Inflammatory macrophage treated with lipopolysaccharide for 1 hour (primary cell): ENCODE measurements around the gene SLC6A16.
"Not testable (repeated sequence)": the region's sequence is repeated elsewhere in the genome, so short reads cannot be mapped to it uniquely, and the experiment has no call there.

Source experiments
- DNase-seq, 2 donors: peaks; one replicate each; pipeline ENCODE4 v3.0.0-alpha.2; 2020 to 2022

The SLC6A16 gene

DNA sequence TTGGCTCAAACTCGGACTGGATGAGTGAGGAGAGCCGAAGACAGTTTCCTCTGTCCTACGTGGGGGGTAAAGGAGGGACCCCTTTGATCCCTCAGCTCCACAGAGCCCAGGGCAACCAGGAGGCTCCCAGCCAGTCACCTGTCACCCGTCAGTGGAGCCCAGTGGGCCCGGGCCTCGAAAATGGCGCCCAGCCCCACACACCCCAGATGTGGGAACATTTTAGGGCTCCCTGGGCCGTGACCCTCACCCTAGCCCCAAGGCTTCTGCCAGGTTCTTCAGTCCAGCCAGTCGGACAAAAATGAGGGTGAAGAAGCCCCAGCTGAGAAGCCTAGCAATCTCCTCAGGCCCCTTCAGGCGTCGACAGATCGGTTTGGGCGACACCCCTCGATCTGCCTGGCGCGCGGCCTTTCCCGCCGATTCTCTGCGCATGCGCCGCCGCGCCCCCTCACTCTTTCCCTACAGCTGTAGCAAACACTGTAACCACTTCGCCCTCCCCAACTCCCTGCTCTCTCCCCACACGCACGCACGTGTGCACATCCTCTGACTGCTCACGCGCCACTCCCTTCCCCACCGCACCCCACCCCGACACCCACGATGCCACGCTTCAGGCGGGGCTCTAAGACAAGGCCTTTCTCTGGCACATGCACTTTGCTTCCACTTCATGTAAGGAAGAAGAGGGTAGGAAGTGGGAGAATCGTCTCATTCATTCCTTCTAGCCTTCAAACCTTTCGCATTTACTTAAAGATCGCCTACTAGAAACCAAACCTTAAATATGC is at the start of gene SLC6A16:
Gene SLC6A16, minus strand, starts transcription at position 391 of the 776 bp plus-strand sequence. CDS start 13,844 bp downstream, outside the sequence.
- no peak for DNase-seq

DNA sequence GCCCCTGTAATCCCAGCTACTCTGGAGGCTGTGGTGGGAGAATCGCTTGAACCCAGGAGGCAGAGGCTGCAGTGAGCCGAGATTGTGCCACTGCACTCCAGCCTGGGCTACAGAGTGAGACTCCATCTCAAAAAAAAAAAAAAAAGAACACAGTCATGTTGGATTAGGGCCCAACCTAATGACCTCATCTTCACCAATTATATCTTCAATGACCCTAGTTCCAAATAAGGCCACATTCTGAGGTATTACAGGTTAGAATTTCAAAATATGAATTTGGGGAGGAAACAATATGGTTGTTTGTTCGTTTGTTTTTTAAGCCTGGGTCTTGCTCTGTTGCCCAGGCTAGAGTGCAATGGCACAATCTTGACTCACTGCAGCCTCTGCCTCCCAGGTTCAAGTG is 48.2 kb upstream of the SLC6A16 start:
- not testable (repeated sequence) for DNase-seq

DNA sequence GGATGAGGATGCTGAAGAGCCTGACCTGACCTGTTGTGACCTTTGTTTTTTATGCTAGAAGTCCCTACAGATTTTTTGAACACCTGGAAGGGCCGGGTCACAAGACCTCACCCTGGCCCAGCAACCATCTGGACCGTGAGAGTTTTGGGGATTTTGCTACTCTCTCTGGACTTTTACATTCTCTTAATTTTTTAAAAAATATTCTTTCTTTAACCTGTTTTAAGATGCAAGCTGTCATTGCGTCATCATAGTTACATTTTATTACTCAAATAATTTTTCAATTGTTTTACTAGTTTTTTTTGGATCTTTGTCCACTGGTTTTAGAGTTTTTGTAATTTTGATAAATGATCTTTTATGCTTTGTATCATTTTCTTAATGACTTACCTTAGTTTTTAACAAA is 46.2 kb upstream of the SLC6A16 start:
- DNase-seq = no peak

DNA sequence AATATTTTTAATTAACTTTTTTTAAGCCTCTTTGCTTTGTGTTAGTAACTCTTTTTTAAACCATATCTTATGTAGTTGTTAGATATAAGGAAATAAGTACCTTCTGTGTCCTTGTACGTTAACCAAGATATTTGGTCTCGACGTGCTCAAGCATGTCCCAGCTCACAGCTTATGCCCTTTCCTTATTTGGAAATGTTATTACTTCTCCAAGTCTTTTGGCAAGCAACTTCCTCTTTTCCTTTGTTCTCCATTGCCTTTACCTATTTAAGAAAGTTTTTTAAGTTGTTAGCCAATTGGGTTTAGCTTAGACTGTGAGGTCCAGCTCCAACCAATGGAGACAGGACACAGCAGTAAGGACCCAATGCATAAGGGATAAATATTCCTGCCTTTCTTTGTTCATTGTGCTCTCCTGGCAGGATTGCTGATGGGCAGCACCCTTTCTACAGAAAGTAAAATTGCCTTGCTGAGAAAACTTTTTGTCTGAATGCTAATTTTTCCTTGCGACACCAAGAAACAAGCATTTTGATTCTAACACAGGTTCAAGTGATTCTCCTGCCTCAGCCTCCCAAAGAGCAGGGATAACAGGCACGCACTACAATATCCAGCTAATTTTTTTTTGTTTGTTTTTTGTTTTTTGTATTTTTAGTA is 43.8 kb upstream of the SLC6A16 start:
- DNase-seq = no peak

DNA sequence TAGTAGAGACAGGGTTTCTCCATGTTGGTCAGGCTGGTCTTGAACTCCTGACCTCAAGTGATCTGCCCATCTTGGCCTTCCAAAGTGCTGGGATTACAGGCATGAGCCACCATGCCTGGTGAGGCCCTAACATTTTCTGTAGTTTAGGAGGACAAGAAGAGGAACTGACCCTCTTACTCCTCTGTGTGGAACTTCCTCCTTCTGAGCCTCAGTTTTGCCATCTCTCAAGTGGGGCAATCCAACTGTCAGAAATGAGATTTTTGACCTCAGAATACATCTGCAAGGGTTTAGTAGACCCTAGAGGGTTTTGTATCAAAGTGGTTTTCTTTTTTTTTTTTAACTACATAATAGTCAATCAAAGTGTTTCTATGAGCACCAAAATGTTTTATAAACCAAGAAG is 41.1 kb upstream of the SLC6A16 start:
- DNase-seq = peak in 1 of 2 donors; percentile 17

DNA sequence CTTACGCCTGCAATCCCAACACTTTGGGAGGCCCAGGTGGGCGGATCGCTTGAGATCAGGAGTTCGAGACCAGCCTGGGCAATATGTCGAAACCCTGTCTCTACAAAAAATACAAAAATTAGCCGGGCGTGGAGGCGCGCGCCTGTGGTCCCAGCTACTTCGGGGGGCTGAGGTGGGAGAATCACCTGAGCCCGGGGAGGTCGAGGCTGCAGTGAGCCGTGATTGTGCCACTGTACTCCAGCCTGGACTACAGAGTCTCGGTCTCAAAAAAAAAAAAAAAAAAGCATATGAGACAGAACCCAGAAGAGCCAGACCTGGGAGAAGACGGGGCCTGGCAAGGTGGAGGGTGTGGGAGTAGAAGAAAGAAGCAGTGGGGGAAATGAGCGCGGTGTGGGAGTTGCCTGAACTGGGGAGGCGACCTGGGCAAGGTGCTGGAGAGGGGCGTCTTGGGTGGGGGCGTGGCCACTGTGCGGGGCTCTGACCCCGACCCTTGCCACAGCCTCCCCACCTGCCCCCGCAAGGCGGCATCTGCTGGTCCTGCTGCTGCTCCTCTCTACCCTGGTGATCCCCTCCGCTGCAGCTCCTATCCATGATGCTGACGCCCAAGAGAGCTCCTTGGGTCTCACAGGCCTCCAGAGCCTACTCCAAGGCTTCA is 39.2 kb upstream of the SLC6A16 start:
- no peak for DNase-seq

DNA sequence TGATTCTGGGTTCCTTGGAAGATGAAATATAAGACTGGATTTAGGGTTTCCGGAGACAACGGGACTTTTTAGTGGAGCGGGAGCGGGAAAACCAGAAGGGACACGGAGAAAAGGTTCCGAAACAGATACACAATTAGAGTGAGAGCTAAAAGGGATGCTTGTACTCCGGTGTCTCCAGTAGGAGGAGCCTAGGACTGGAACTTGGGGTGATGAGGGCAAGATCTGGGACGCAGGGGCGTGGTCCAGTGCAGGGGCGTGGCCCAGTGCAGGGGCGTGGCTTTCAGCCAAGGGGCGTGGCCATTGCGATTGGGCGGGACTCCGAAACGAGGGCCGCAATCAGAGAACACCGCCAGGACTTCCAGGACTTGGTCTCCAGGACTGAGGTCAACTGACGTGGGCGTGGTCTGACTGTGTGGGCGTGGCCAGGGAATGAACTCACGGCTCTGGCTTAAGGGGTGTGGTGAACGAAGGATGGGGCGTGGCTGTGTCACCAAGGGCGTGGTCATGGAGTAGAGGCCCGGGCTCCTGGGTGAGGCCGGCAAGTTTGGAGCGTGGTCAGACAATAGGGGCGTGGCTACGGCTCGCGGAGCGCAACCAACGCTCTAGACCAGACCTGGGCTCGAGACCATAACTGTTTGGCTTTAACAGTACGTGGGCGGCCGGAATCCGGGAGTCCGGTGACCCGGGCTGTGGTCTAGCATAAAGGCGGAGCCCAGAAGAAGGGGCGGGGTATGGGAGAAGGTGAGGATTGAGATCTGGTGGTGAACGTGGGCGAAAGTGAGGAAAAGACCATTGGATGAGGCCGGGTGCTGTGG is 38.5 kb upstream of the SLC6A16 start, which contains the start of gene DKKL1:
Gene DKKL1, plus strand, starts transcription at position 610 of the 815 bp plus-strand sequence. Its CDS starts 122 bp downstream, at position 732.
- DNase-seq = peak; percentile 99 to 100

DNA sequence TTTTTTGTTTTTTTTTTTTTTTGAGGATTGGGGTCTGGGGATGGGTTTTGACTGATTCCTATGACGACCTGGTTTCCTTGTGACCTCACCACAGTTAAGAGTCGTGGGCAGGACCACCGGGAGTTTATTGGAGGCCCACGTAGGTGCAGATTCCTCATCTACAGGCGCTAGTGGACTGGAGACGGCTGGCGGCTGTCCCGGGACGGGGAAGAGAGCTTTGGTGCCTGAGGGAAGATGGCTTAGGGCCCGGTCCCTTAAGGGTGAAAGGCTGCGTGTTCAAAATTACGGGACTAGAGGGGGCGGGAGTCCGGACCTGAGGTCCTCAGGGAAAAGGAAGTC is 37.9 kb upstream of the SLC6A16 start:
- no peak for DNase-seq

DNA sequence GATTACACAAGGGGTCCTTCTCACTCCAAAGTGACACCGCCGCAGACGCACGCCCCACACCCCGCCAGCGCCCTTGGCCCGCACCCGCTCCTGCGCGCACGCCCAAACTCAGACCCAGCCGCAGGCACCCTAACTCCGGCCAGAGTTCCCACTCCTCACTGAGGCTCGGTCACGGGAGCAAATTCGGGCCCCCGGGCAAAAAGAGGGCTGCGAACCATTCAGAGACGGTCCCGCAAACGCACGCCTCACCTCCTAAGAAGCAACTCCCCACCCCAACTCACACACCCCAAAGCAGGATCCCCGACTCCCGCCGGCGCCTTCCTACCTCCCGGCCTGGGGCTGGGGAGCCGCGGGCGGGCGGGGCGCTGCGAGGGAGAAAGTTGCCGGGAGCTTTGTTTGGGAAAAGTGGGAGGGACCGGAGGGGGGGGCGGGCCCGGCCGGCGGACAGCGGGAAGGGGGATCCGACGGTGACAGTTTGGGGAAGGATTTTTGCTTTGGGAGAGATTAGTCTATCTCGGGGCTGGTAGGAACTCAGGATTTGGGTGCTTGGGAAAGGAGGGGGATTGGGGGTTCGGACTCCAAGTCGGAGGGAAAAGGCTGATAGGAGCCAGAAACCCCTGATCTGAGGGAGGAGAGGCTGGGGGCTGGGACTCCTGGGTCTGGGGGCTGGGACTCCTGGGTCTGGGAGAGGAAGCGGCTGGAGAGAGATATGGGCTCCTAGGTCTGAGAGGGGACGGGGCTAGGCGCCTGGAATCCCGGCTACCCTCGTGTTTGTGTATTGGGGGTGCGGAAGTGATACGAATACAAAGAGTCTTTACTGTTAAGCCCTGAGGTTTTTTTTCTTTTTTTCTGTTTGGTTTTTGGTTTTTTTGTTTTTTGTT is 37.3 kb upstream of the SLC6A16 start, which contains the start of gene TEAD2:
Gene TEAD2, minus strand, starts transcription at position 369 of the 881 bp plus-strand sequence. CDS start 2,341 bp downstream, outside the sequence.
- DNase-seq = no peak

DNA sequence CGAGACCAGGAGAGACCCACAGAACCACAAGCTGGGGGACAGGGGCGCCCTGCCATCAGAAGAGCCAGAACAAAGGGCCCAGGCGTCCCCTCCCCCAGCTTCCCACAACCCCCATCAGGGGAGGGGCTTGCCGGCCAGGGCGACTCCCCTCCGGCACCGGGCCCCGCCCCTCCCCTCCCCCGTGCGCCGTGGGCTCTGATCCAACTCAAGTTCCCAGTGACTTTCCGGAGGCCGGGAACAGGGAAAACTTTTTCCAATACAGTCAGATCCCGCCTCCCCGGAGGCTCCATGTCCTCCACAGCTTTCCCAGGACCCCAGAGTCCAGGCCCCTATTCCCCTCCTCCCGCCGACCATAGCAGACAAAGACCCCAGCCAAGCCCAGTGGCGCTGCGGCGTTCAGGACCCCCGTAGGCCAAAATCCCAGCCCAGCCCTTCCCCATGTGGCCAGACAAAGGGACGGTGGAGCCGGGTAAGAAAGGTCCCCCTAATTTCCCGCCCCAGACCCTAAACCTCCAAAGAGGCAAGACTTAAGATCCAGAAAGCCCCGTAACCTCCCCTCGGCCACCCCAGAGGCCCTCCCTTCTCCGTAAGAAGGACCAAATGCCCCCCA is 36.6 kb upstream of the SLC6A16 start:
- DNase-seq = no peak

DNA sequence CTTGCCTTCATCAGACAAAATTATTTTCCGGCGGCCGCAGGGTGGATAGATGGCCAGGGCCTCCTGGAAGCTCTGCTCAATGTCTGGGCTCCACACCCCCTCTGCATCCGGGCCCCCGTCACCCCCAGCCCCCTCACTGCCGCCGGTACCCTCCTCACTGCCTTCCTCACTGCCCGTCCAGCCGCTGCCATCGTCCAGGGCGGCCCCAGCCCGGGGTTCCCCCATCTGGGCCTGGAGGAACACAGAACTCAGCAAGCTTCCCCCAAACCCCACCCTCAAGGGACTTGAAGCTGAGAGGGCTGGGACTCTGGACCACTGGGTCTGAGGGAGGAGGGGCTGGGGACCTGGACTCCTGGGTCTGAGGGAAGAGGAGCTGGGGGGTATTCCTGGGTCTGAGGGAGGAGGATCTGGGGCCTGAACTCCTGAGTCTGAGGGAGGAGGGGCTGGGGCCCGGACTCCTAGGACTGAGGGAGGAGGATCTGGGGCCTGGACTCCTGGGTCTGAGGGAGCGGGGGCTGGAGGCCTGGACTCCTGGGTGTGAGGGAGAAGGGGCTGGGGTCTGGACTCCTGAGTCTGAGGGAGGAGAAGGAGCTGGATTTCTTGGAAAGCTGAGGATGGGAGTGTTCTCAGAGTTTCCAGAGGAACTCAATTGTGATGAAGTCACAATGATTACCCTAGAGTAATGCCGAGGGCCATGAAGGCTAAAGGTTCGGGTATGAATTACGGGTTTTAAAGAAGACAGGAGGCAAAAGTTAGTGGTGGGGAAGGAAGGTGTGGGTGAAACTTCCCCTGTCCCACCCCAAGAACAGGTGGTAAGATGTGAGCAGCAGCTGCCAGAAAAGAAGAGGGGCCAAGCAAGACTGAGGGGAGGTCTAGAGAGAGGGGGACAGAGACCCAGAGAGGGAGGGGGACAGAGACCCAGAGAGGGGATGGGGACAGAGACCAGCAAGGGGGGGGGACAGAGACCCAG is 35.1 kb upstream of the SLC6A16 start:
- peak in 1 of 2 donors; percentile 31 for DNase-seq

DNA sequence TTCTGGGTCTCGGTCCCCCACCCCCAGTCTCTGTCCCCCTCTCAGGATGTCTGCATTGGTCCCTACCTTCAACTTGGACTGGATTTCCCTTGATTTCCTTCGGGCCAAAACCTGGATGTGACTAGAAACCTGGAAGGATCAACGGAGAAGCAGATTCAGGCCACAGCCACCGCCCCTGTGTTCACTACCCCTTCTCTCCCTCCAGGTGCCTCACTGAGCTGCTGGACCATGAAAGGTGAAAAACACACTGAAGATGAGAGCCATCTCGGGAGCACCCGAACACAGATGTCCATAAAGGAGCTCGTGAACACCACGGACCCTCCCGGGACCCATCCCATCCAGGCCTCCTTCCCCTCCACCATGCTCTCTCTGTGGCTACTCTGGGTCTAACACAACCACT is 32.2 kb upstream of the SLC6A16 start:
- no peak for DNase-seq

DNA sequence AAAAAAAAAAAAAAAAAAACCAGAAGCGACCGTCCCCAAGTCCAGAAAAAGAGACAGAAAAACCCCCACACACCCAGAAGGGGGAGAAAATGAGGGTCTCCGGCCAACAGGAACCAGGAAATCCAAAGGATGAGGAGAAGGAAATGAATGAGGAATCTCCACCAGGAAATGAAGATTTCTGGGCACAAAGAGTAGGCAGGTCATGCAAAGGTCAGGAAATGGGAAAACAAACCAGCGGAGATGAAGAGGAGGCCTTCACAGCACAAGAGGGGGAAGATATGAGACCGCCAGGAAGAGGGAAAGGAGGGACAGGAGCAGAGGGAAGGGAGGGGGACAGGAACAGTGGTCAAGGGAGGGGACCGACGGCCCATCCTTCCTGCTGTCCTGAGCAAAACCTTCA is 31.4 kb upstream of the SLC6A16 start:
- DNase-seq = no peak

DNA sequence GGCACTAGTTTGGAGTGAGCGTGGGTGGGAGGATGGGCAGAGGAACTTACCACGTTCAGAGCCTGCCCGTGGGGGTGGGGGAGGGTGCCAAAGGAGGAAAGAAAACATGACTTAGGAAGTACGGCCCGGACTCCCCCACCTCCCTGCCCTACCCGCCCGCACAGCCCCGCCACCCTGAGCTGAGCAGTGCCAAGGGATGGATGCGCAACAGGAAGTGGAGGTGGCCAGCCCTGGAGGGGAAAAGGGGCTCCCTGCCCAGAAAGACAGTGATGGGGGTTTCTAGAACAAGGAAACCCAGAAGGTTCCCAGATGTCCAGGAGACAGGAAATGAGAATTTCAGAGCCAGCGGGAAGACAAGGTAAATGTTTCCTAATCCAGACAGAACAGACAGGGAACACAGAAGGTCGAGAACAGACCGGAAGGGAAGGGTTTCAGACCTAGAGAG is 30.9 kb upstream of the SLC6A16 start:
- peak; percentile 35 to 46 for DNase-seq

DNA sequence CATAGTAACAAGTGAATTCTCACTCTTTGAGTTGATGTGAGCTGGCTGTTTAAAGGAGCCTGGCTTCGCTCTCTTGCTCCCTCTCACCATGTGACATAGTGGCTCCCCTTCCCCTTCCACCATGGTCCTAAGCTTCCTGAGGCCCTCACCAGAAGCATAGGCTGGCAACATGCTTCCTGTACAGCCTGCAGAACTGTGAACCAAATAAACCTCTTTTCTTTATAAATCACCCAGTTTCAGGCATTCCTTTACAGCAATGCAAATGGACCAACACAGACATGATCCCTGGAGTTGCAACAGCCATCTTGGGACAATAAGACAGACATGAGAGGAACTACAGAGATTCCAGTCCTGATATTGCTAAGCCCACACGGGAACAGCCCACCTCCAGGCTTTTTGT is 24.6 kb upstream of the SLC6A16 start:
- no peak for DNase-seq

DNA sequence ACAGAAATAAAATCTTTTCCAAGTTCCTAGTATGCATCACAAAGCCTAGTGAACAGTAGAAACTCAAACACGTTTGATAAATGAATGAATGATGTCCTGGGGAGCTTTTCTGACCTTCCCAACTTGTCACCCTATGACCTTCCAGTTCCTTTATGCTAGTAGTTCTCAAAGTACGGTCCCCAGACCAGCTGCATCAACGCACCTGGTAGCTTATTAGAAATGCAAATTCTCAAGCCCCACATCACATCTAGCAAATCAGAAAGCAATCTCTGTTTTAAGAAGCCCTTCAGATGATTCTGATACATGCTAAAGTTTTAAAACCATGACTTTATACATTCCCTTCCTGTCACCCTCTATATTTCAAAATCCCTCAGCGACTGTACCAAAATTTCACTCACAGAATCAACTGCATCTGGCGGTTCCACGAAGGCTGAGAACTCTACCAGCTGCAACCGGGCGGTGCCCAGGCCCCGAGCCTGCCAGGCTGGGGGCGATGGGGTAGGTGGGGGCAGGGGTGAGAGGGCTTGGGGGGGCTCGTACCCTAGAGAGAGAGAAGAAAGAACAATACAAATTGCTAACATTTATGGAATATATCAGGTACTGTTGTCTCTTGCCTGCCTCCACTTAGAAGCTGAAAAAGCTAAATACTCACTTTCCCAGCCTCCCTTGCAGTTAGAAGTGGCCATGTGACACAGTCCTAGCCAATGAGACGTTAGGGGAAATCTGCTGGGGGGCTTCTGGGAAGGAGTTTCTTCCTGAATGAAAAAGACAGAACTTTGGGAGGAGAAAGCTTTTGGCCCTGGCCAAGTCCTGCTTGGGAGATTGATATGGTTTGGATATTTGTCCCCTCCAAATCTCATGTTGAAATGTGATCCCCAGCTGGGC is 23.6 kb upstream of the SLC6A16 start:
- DNase-seq = no peak

DNA sequence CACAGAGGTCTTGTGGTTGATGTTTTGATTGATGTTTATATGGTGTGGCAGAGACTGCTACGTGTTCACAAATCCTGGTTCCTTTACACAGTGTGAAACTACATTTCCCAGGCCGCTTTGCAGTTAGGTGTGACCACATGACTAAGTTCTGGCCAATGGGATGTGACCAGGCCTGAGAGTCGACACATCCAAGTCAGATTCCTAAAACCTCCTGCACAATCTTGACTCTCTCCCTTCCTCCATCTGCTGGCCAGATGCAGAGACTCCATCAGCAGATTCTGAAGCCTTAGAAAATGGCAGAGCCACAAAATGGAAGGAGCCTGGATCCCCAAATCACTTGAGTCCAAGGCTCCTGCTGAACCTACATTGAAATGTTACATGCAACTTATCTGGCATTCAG is 22.8 kb upstream of the SLC6A16 start:
- peak; percentile 16 to 33 for DNase-seq

DNA sequence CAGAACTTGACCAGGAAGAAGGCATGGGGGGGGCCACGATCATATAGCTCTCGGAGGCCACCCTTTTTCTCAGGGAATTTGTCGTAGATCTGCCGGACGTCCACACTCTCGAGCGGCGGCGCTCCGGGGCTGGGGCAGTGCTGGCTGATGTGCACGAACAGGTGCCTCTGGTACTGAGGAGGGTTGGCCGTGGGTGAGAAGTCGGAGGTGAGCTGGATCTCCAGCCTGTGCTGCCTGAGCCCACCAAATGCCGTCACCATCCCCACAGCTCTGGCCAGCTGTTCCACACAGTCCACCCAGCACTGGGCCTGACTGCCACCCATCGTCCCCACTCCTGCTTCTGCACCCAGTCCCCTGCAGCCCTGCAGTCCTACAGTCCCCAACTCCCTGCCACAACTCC is 22.2 kb upstream of the SLC6A16 start:
- DNase-seq = no peak
